NCI-H69 (cell line): ENCODE measurements around the gene UBR1.
"Not testable (repeated sequence)": the region's sequence is repeated elsewhere in the genome, so short reads cannot be mapped to it uniquely, and the experiment has no call there.

ENCODE experiments used
- DNase-seq: peaks from one replicate; lab custom pipeline; 2025; lab: John Stamatoyannopoulos, UW

UBR1 gene

DNA sequence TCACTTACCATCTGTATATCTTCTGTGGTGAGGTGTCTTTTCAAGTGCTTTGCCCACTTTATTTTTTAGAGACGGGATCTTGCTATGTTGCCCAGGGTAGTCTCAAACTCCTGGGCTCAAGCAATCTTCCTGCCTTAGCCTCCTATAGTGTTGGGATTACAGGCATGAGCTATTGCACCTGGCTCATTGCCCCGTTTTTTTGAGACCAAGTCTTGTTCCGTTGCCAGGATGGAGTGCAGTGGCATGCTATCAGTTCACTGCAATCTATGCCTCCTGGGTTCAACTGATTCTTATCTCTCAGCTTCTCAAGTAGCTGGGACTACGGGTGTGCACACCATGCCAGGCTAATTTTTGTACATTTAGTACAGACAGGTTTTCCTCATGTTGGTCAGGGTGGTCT, 132.7 kb downstream of the UBR1 start:
- no peak for DNase-seq

DNA sequence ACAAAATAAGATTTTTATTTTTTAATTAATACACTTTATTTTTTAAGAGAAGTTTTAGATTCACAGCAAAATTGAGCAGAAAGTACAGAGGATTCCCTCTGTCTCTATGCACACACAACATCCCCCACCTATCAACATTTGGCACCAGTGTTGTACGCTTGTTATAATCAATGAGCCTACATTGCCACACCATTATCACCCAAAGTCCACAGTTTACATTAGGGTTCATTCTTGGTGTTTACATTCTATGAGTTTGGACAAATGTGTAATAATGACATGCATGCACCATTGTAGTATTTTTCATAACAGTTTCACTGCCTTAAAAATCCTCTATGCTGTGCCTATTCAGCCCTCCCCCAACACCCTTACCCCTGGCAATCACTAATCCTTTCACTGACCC, 134.0 kb downstream of the UBR1 start:
- DNase-seq = no peak

DNA sequence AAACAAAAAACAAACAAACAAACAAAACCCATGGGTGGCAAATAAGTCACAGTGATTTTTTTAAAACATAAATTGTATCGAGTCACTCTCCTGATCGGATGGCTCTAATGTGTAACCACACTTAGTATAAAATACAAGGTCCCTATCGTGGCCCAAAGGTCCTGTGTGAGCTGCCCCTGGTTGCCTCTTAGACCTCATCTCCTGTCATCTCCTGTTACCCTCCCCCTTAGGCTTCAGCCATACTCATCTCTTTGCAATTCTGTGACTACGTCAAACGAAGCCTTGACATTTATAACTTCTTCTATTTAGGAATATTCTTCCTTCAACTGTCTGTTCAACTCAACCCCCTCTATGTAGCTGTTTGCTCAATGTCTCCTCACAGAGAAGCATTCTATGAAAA, 141.4 kb downstream of the UBR1 start:
- no peak for DNase-seq

DNA sequence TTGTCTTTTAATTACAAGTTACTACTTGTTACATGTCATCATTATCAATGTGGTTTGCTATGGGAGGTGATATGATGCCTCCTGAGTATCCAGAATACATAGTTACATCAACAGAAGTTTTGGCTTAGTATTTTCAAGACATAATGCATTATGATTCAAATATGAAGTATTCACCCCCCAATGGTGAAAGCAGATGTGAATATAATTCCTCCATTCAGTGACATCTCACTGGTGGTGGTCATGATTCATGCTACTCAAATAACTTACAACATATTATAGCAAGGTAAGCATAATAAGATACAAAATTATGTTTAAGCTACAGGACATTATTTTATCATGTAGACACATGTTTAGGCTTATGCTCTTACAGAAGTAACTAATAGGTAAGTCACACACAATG, 150.3 kb downstream of the UBR1 start:
- no peak for DNase-seq

DNA sequence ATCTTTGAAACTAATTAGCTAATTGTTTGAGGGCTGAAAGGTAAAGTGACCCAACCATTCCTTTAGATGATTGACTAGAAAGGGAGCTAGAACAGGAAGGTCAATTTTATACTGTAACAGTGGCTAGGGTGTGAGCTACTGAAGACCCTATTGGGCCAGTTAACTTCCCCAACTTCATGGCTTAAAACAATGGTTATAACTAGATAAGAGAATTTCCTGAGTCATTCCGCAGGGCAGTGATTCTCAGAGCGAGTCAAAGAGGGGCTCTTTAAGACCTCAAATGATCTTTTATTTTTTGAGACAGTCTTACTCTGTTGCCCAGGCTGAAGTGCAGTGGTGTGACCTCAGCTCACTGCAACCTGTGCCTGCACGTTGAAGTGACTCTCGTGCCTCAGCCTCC, 151.5 kb downstream of the UBR1 start:
- no peak for DNase-seq

DNA sequence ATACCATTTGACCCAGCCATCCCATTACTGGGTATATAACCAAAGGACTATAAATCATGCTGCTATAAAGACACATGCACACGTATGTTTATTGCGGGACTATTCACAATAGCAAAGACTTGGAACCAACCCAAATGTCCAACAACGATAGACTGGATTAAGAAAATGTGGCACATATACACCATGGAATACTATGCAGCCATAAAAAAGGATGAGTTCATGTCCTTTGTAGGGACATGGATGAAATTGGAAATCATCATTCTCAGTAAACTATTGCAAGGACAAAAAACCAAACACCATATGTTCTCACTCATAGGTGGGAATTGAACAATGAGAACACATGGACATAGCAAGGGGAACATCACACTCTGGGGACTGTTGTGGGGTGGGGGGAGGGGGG, 156.9 kb downstream of the UBR1 start:
- not testable (repeated sequence) for DNase-seq

DNA sequence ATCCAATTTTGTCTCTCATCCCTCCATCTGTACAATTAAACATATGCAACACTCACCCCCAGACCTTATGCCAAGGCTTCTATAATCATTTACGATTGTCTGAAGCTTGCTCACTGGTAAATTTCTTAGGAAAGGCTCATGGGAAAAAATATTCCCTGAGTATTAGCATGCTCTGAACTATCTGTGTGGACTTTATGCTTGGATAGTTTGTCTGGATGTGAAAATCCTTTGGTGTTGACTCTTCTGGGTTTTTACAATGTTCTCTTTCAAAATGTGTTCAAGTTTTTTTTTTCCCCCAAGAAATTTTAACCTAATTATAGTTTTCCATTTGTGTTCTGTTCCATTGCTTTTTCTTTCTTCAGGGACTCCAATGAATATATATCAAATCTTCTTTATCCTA, 165.3 kb downstream of the UBR1 start:
- no peak for DNase-seq

DNA sequence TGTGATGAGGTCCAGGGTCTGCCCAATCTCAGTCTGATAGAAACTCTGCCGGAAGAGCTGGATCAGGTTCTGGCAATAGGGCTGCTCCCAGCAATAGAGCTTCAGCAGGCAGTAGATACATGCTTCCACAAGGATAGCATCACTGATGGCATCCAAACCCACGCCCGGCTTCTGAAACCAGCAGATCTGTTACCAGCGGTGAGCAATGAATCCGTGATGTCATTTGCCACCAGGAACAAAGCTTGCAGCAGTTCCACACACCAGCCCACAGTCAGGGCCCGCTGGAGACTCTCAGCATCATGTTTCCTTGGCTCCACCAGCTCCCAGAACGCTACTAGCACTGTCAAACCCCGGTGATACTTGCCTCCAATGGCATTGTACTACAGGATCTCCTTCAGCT, 166.0 kb downstream of the UBR1 start:
- DNase-seq = no peak

DNA sequence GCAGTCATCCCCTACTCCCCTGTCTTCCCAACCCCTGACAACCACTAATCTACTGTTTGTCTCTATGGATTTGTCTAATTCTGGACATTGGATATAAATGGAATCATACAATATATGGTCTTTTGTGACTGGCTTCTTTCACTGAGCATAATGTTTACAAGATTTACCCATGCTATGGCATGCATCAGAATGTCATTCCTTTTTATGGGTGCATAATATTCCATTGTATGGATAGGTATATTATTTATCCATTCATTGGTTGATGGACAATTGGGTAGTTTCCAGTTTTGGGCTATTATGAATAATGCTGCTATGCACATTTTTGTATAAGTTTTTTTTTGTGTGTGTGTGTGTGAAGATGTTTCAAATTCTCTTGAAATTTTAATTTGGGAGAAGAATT, 168.7 kb downstream of the UBR1 start:
- DNase-seq = no peak

DNA sequence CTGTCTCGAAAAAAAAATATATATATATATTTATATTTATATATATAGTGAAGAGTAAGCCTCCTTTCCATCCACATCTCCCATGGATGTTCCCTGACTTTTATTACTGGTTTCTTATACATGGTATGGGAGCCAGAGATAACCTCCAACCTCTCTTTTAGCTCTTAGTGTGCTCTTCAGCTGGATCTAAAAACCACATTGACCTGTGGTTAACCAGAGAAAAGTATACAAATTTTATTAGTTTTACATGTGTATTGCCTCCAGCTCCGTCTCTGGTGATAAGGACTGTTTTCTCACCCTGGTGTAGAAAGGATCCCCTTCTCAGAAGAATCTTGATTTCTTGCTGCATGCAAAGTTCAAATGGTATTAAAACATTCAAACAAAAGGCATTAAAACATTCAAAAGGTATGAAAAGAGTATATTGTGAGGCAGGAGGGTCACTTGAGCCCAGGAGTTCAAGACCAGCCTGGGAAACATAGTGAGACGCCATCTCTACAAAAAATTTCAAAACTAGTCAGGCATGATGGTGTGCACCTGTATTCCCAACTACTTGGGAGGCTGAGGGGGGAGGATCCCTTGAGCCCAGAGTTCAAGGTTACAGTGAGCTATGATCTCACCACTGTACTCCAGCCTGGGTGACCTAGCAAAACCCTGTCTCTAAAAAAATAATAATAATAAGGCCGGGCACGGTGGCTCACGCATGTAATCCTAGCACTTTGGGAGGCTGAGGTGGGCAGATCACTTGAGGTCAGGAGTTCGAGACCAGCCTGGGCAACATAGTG, 171.8 kb downstream of the UBR1 start:
- DNase-seq = no peak

DNA sequence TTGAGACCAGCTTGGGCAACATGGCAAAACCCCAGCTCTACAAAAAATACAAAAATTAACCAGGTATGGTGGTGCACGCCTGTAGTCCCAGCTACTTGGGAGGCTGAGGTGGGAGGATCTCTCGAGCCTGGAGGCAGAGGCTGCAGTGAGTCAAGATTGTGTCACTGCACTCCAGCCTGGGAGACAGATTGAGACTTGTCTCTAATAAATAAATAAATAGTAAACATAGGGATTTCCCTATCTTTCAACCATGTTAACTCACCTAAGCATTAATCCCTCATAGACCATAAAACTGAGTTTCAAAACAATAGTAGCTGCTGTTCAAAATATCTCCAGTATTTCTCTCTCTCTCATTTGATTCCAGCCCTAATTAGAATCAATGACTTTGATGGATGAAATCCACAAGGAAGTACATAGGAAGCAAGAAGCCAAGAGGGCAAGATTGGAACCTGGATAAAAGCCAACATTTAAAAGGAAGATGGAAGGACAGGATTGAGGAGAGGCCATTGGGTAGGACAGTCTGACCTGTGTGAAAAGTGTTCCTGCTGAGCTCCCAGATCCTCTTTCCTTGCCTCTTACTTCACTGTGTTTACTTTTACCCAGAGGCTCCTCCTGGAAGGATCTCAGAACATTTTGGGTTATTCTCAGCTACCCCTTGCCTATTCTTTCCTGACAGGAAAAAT, 172.9 kb downstream of the UBR1 start:
- DNase-seq = peak; percentile 39

DNA sequence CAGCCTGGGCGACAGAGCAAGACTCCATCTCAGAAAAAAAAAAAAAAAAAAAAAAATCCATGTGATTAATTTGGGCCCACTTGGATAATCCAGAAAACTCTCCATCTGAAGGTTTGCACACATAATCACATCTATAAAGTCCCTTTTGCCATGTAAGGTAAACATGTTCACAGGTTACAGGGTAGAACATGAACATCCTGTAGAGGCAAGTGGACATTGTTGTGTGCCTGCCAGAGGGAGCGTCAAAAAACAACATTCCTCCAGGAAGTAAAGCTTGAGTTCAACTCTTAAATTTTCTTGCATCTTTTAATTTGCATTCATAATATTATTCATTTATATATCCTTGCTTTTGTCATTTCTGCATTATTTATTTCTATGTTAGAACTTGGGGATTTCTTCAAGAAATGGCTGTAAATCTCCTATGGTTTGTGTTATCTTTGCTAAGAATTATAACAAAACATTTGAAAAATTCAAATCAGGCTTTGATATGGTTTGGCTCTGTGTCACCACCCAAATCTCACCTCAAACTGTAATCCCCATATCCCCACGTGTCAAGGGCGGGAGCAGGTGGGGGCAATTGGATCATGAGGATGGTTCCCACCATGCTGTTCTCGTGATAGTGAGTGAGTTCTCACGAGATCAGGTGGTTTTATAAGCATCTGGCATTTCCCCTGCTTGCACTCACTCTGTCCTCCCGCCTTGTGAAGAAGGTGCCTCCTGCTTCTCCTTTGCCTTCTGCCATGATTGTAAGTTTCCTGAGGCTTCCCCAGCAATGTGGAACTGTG, 173.9 kb downstream of the UBR1 start:
- no peak for DNase-seq

DNA sequence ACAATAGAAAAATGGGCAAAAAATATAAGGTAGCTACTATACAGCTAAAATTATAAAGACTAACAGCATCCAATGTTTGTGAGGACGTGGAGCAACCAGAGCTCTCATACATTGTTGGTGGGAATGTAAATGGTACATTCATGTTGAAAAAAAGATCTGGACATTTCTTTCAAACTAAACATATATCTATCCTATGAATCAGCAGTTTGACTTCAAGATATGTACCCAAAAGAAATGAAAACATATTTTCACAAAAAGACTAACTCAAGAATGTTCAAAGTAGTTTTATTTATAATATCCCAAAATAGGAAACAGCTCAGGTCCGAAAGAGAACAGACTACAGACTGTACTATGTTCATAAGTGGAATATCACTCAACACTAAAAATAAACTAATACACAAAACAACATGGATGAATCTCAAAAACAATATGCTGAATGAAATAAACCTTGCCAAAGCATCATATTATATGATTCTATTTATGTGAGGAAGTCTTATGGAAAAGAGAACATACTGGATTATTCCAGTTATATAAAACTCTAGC, 176.5 kb downstream of the UBR1 start:
- DNase-seq = no peak

DNA sequence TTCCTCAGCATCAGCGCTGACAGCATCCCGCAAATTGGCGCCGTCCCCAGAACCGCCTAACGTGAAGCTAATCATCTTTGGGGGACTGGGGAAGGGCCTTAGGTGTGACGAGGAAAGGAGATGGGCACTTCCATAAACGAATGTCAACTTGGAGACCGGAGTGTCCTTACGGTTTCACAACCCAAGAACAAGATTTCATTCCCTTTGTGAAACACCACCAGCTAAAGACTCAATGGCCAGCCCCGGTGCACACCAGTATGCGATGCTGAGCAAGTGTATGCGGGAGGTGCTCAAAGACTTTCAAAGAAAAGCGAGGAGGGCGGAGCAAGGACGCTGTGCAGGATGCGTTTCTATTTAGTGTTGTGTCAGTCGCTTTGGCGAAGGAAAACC, 184.5 kb downstream of the UBR1 start:
- peak; percentile 53 for DNase-seq

DNA sequence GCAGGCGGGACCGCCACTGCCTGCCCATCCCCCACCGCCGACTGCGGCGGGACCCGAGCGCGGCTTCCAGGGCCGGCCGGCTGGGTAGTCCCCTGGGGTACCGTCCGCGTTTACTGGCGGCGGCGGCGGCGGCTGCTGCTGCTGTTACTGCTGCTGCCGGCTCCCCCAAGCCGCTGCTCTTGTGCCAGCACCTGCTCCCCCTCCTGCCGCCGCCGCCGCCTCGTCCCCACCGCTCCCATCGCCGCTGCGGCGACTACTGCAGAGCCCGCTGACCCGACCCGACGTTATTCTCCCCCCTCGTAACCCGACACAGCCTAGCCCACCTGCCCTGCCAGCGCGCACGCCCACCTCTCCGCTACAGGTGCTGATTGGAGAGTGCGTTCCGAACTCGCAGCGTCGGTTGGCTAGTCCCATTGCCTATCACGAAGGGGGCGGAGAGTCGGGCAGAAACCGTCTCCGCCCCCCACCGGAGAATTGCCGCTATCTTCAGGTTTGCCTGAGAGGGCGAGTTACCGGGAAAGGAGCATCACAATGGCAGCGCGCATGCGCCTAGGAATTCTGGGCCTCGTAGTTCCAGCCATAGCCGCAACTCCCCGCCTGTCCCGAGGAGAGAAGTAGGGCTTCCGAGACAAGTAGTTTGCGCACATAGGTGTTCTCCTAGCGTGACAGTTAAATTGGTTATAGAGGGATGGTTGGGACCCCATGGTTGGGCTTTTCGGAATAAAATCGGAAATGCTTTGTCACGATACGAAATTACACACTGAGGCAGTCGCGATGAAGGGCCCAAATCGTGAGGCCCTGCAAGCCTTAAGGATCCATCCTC, 185.1 kb downstream of the UBR1 start, which contains the start of gene TTBK2:
TTBK2 (minus strand) TSS at position 260 of the 823 bp plus-strand sequence. CDS start 42,161 bp downstream, outside the sequence.
- peak; percentile 99 for DNase-seq

DNA sequence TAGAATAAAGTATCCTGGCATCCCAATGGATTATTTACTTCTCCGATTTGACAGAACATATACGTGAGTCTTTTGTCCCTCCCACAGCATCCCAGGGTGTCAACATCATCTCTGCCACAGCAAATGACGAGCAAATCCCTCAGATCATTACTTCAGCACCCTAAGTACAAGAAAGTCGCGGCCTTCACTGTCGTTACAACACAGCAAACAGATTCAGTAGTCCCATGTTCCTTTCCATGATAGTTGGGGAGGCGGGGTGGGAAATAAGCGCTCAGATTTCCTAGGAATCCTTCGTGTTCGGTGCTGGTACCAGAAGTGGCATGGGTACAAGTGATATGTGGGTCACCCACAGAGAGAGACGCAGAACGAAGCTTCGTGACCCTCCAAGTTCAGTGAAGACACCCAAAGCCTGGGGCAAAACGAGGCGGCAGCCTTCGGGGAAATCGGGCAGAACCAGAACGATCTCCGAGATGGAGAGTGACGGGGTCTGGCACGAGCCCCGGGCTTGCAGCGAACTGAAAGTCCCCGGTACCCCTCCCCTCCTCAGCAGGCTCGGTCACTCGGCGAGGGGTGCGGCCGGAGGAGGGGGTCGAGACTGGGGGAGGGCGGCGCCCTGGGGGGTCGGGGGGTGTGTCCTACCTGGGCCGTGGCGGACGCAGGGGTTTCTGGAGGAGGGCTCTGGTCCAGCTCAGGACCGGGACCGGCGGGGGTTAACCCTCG, 185.9 kb downstream of the UBR1 start:
- peak; percentile 70 for DNase-seq

DNA sequence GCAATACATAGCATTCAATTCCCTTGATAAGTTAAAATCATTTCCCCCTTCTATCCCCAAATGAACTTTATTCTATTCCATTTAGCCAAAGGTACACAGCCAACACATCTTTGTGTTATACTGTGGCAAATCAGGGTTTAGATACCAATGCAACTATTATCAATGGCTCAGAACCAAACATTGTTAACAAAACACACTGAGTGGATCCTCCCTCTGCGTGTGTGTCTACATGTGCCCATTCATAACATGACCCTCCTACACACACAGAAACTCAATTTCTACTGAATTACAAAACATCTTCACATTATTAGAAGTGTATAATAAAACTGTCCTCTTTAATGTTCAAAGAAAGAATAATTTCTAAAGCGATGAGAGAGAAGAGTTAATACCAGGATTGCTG, 186.5 kb downstream of the UBR1 start:
- no peak for DNase-seq

DNA sequence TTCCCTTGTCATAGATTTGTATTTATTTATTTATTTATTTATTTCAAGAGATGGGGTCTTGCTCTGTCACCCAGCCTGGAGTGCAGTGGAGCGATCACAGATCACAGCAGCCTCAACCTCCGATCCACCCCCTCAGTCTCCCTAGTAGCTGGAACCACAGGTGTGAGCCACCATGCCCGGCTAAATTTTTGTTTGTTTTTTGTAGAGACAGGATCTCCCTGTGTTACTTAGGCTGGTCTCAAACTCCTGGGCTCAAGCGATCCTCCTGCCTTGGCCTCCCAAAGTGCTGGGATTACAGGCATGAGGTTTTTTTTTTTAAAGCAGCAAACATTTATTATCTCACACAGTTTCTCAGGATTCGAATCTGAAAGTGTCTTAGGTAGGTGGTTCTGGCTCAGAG, 187.8 kb downstream of the UBR1 start:
- DNase-seq = no peak

DNA sequence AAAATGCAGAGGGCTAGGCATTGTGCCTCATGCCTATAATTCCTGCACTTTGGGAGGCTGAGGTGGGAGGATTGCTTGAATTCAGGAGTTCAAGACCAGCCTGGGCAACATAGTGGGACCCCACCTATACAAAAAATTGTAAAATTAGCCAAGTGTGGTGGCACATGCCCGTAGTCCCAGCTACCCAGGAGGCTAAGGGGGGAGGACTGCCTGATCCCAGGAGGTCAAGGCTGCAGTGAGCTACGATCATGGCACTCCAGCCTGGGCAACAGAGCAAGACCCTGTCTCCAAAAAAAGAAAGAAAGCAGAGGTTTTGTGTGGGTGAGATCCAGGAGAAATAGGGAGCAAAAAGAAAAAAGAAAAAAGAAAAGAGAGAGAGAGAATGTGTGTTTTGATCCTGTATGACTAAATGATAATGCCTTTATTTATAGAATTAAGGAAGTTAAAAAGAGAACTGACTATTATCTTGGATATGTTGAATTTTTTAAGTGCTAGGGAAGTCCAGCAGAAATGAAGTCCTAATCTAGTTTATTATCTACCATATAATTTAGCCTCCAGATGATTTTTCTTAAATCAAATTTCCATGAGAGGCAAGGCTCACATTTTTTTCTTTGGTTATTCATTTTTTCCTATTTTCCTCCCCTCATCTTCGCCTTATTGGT, 190.1 kb downstream of the UBR1 start:
- DNase-seq = no peak

DNA sequence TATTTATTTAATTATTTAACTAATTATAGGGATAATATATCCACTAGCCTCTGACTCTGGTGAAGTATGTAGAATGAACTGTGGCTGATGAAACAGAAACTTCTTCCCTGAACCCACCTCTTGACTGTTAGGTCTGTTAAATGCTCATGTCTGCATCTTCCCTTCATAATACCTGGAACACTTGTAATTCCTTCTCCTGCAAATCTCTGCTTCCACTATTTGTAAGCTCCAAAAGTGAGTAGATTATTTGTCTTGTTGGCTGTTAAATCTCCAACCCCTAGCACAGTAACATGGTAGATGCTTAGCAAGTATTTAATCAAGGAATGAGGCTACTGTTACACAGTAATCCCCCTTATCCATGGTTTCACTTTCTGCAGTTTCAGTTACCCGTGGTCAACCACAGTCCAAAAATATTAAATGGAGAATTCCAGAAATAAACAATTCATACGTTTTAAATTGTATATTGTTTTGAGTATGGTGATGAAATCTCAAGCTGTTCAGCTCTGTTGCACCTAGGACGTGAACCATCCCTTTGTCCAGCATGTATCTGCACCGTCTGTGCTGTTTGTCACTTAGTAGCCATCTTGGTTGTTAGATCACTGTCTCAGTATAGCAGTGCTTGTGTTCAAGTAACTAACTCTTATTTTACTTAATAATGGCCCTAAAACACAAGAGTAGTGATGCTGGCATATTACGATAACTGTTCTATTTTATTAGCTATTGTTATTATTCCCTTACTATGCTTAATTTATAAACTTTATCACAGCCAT, 190.9 kb downstream of the UBR1 start:
- no peak for DNase-seq
